Fibroblast of skin of right biceps (primary cell): ENCODE measurements around the gene PPP1R27.
A peak's percentile ranks its signal among the peaks of the same experiment; 100 is the strongest.
"Not testable (repeated sequence)": the region's sequence is repeated elsewhere in the genome, so short reads cannot be mapped to it uniquely, and the experiment has no call there.

Experiments used
- DNase-seq: peaks from one replicate; pipeline ENCODE4 v3.0.0-alpha.2; 2013

PPP1R27 gene

GRCh38 chr17:81840826-81841778 is 6.3 kb upstream of the PPP1R27 start:
- DNase-seq, result no peak

DNA sequence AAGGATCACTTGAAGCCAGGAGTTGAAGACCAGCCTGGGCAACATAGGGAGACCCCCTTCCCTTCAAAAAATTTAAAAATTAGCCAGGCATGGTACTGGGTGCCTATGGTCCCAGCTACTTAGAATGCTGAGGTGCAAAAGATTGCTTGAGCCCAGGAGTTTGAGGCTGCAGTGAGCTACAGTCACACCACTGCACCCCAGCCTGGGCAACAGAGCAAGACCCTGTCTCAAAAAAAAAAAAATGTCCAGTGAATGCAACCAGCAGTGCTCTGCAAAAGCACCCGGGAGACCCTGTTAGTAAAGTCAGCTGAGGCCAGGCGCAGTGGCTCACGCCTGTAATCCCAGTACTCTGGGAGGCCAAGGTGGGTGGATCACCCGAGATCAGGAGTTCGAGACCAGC is 5.2 kb upstream of the PPP1R27 start:
- DNase-seq, result not testable (repeated sequence)

DNA sequence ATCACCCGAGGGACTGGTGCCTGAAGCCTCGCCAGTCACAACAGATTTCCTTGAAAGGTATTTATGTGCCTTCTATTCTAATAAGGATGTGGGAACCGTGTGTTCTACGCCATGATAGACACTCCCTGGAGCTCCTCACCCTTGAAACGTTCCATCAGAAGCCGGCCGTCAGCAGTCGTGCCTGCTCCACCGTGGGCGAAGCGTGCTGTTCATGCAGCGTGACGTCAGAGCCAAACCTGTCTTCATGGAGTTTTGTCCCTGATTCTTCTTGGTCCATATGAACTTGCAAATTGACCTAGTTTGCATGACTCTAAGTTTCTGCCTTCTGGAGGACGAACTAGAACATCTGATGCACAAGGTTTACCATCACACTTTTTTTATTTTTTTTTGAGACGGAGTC is 4.5 kb upstream of the PPP1R27 start:
- no peak for DNase-seq

DNA sequence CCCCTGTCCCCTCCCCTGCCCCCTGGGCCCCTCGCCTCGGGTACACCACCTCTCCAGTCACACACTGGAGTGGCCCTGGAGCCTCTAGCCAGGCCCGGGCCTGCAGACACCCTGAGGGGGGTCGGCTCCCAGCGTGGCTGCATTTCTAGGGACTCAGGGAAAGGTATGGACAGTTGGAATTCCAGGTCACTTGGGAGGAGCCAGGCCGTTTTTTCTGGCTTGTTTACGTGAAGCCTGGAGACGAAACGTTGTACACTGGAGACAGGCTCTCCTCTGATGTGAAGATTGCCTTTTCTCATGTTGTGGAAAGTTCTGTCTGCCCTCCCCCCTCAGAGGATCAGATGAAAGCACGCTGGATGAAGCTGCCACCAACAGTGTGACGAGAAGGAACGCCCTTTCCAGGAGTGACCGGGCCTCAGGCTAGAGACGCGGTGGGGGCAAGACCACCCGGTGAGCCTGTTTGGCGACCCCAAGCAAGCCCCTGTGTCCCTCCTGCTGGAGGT is 4.0 kb upstream of the PPP1R27 start:
- DNase-seq, result no peak

DNA sequence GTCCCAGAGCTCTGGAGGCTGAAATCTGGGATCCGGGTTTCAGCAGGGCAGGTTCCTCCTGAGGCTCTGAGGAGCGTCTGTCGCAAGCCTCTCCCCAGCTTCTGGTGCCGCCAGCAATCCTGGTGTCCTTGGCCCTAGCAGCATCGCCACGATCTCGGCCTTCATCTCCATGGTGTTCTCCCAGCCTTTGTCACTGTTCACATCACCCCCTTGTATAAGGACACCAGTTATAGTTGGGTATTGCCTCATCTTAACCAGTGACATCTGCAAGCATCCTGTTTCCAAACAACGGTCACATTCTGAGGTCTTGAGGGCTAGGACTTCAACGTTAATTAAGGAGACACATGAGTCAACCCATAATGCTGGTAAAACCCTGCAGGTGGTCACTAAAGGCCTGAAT is 2.8 kb upstream of the PPP1R27 start:
- peak; percentile 12 for DNase-seq

DNA sequence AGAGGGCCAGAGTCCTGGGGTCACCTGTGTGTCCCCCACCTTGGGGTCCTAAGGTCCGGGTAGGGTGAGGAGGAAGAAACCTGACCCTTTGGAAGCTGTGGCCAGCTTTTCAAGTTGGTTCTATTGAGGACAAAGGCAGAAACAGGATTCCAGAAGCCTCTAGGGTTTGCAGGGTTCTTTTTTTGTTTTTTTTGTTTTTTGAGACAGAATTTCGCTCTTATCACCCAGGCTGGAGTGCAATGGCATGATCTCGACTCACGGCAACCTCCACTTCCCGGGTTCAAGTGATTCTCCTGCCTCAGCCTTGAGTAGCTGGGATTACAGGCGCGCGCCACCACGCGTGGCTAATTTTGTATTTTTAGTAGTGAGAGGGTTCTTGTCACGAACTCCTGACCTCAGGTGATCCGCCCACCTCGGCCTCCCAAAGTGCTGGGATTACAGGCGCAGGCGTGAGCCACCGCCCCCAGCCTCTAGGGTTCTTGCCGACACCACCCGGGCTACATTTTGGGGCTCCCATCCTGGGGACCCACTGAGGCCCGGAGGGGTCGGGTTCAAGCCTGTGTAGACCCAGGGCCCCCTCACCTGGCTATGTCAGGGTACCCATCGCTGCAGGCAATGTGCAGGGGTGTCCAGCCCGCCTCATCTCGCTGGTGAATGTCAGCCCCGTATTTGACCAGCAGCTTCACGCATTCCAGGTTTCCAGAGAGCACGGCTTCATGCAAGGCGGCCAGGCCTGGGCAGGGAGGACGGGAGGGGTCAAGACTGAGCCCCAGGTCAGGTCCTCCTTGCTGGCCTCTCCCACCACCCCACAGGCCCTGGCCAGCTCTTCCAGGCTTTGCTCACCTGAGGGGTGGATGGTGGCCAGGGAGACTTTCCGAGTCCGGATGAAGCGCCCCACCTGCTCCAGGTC is 674 bp downstream of the PPP1R27 start:
- DNase-seq, result no peak

- DNase-seq, result peak; percentile 93
These were observed 1.5 kb downstream of the PPP1R27 start, which contains the start of gene MCRIP1 for GRCh38 chr17:81833160-81833920. Gene MCRIP1 (minus strand): TSS chr17:81833291. CDS start chr17:81824506, 8,785 bp downstream.

GRCh38 chr17:81832608-81833159 is 2.2 kb downstream of the PPP1R27 start:
- no peak for DNase-seq

- DNase-seq, result peak; percentile 53
These were observed 2.8 kb downstream of the PPP1R27 start for GRCh38 chr17:81831957-81832607.

GRCh38 chr17:81831563-81831956 is 3.3 kb downstream of the PPP1R27 start:
- no peak for DNase-seq

GRCh38 chr17:81829858-81830257 is 5.0 kb downstream of the PPP1R27 start:
- no peak for DNase-seq

DNA sequence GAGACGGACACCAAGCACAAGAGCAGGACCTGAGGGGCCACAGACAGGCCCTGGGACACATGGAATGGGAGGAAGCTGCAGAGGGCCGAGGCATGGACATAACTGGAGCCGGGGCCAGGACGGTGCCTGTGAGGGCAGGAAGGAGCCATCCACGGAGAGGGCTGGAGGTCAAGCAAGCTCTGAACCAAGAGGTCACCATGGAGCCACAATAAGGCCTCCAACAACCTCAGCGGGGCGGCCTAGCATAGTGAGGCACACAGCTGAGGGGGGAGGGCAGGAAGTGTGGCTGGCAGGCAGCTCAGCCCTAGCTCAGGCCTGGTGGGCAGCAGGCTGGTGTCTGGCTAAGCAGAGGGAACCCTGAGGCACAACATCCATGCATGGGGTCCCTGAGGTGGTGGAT is 6.2 kb downstream of the PPP1R27 start:
- no peak for DNase-seq

- no peak for DNase-seq
These were observed 8.9 kb downstream of the PPP1R27 start for GRCh38 chr17:81825841-81826466.

- DNase-seq, result no peak
These were observed 10.3 kb downstream of the PPP1R27 start for GRCh38 chr17:81824595-81824994.

- DNase-seq, result no peak
These were observed 10.9 kb downstream of the PPP1R27 start for GRCh38 chr17:81823820-81824550.

DNA sequence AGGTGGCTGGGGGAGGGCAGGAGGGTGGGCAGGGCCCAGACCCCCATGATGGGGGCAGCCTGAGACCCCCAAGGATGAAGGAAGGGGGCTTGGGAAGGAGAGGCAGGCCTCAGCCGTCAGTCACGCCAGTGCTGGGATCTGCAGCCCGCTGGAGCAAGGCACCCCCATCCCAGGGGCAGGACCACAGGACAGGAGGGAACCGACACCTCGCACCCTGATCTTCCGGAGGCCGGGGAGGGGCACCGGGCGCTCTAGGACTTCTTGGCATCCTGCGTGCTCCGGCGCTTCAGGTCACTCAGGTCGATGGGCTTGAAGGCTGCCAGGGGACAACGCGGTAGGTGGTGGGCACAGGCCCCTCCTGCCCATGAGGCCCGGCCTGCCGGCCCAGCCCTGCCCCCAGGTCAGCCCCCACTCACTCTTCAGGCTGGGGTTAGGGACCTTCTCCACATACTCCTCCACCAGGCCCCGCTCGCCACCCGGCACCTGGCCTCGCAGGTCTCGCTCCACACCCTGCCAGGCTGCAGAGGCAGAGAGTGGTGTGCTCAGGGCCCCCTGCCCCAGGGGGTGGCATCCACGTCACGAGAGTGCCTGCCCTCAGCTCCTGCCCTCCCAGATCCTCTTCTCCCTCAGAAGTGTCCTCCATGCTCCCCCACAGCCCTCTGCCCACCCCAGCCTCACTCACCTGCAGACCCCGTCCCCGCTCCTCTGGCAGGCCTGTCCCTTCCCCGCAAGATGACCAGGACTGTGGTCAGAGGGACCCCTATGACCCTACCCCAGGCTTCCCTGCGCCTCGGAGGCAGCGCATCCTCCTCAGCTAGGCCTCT is 11.6 kb downstream of the PPP1R27 start:
- DNase-seq, result no peak

DNA sequence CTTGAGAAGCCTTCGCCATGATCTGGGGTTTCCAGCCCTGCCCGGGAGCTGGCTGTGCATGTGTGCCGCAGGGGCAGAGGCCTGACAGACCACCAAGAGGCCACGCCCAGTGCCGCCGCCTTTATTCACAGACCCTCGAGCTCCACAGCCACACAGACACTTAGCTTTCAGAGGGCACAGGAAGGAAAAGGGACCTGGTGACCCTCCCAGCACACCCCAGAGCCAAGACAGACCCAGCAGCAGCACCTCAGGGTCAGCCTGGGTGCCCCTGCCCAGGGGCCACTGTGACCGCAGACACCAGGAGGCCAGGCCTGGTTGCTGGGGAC is 12.6 kb downstream of the PPP1R27 start:
- DNase-seq, result no peak

DNA sequence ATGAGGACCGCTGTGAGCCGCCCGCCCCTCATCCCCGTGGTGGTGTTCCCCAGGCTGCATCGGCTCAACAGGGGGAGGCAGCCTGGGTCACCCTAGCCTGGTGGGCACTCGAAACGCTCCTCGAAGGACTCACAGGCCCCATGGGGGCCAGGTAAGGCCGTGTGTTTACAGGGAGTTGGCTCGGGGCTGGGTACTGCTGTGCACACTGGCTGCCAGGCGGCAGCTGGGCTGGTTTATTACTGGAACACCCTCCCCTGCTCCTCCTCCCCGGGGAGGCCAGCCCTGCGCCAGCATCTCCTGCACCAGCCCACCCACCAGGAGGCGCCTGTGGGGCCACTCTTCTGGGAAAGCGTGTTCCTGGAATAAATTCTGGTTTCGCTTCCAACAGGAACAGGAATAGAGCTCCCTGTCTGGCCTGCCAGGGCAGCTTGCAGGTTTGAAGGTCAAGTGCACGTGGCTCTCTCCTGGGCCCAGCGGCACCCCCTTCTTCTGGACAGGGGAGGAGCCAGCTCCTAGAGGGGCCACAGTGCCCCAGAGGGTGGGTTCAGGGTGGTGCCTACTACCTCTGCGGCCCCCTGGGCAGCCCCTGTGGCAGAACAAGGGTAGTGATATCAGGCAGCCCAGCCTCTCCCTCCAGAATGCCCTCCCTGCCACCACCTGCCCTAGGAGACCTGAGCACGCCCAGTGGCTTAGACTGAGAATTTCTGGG is 13.1 kb downstream of the PPP1R27 start:
- peak; percentile 47 for DNase-seq

- DNase-seq, result no peak
These were observed 13.7 kb downstream of the PPP1R27 start for GRCh38 chr17:81821147-81821546.
